ENCODE data around the gene BRIP1.

Gene BRIP1

DNA sequence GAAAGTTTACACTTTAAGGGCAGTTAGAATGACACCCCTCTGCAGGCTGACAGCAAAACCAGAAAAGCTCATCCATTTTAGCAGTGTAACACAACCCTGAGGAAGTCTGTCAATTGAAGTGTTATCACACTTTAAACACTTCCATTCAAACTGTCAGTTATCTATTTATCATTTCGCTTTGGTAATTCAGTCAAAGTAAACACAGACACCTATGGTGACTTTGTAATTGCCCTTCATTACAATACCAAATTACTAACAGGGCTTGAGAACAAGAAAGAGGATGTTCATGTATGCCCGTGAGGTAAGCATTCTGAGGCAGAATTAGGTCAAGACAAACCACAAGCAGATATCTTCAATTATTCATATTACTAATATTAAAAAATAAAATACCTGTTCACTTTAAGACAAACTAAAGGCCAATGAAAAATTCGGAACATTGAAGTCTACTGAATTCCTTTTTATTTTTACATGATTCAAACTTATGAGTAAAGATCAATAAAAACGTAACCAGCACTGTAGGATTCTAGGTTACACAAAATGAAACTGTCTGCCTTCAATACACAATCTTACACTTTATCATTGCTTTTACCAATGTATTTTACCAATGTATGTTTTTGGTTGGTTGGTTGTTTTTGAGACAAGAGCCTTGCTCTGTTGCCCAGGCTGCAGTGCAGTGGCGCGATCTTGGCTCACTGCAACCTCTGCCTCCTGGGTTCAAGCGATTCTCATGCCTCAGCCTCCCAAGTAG is 57.1 kb downstream of the BRIP1 start:
- peak overlapping the region; percentile 16 for H3K27ac Mint-ChIP-seq (ENCODE audit: low read depth)
- H3K9me3 Mint-ChIP-seq: no peaks in the 10 kb centered on the region
- no peaks in the 10 kb centered on the region for H3K27me3 Mint-ChIP-seq
- DNase-seq (ENCODE audit: low spot score in 2 of 2) (no peak), ATAC-seq (replicated peaks; ENCODE audit: extremely low read depth, poor library complexity, severe bottlenecking) (peak; percentile 89)
- H3K36me3 Mint-ChIP-seq (ENCODE audit: insufficient read depth): peaks cover 5% of the 10 kb centered on the region
- H3K4me1 Mint-ChIP-seq: peaks cover 7% of the 10 kb centered on the region
- peak overlapping the region; percentile 38 for H3K4me3 Mint-ChIP-seq

GRCh38 chr17:61805399-61805798 is 57.9 kb downstream of the BRIP1 start:
- no peaks in the 10 kb centered on the region for H3K27me3 Mint-ChIP-seq
- no peaks in the 10 kb centered on the region for H3K9me3 Mint-ChIP-seq
- peaks cover 5% of the 10 kb centered on the region for H3K36me3 Mint-ChIP-seq (ENCODE audit: insufficient read depth)
- no peak for DNase-seq (ENCODE audit: low spot score in 2 of 2)
- H3K4me1 Mint-ChIP-seq: peaks cover 7% of the 10 kb centered on the region
- no peak overlapping the region for H3K4me3 Mint-ChIP-seq
- H3K27ac Mint-ChIP-seq (ENCODE audit: low read depth): peak overlapping the region; percentile 16
- ATAC-seq (replicated peaks; ENCODE audit: extremely low read depth, poor library complexity, severe bottlenecking): no peak

DNA sequence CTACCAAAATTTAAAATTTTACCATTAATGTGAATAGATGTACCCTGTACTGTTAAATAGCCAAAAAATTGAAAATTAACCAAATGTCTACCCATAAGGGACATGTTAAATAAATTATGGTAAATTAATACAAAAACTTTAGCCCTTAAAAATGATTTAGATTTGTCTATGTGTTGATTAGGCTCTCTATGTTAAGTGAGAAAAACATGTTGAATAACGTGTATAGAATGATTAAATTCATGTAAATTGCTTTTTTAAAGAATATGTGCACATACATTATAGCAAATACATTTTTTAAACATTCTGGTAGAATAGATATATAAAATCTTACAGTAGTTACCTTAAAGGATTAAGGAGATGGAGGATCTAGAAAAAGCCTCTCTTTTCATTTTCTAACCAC is 59.5 kb downstream of the BRIP1 start:
- Mint-ChIP-seq H3K27ac (ENCODE audit: low read depth) (no peak overlapping the region), H3K4me1 (peaks cover 7% of the 10 kb centered on the region), H3K36me3 (ENCODE audit: insufficient read depth) (peaks cover 2% of the 10 kb centered on the region), H3K27me3 (no peaks in the 10 kb centered on the region), H3K4me3 (no peak overlapping the region), H3K9me3 (no peaks in the 10 kb centered on the region)
- DNase-seq (ENCODE audit: low spot score in 2 of 2) (no peak), ATAC-seq (replicated peaks; ENCODE audit: extremely low read depth, poor library complexity, severe bottlenecking) (no peak)

GRCh38 chr17:61803216-61803615 is 60.1 kb downstream of the BRIP1 start:
- H3K36me3 Mint-ChIP-seq (ENCODE audit: insufficient read depth): peaks cover 2% of the 10 kb centered on the region
- ATAC-seq (replicated peaks; ENCODE audit: extremely low read depth, poor library complexity, severe bottlenecking) (no peak), DNase-seq (ENCODE audit: low spot score in 2 of 2) (no peak)
- no peak overlapping the region for H3K4me3 Mint-ChIP-seq
- H3K27me3 Mint-ChIP-seq: no peaks in the 10 kb centered on the region
- no peaks in the 10 kb centered on the region for H3K9me3 Mint-ChIP-seq
- no peak overlapping the region for H3K27ac Mint-ChIP-seq (ENCODE audit: low read depth)
- peaks cover 7% of the 10 kb centered on the region for H3K4me1 Mint-ChIP-seq

- DNase-seq (ENCODE audit: low spot score in 2 of 2) (no peak), ATAC-seq (replicated peaks; ENCODE audit: extremely low read depth, poor library complexity, severe bottlenecking) (no peak)
- Mint-ChIP-seq H3K27me3 (no peaks in the 10 kb centered on the region), H3K9me3 (no peaks in the 10 kb centered on the region), H3K4me1 (no peaks in the 10 kb centered on the region), H3K36me3 (ENCODE audit: insufficient read depth) (peaks cover 2% of the 10 kb centered on the region), H3K27ac (ENCODE audit: low read depth) (no peak overlapping the region), H3K4me3 (no peak overlapping the region)
Measured at GRCh38 chr17:61799812-61800484, 63.4 kb downstream of the BRIP1 start.

GRCh38 chr17:61797283-61797682 is 66.0 kb downstream of the BRIP1 start:
- H3K27me3 Mint-ChIP-seq: no peaks in the 10 kb centered on the region
- H3K4me3 Mint-ChIP-seq: no peak overlapping the region
- no peak for ATAC-seq (replicated peaks; ENCODE audit: extremely low read depth, poor library complexity, severe bottlenecking)
- H3K27ac Mint-ChIP-seq (ENCODE audit: low read depth): no peak overlapping the region
- H3K4me1 Mint-ChIP-seq: no peaks in the 10 kb centered on the region
- no peak for DNase-seq (ENCODE audit: low spot score in 2 of 2)
- H3K9me3 Mint-ChIP-seq: no peaks in the 10 kb centered on the region
- H3K36me3 Mint-ChIP-seq (ENCODE audit: insufficient read depth): peaks cover 2% of the 10 kb centered on the region

- Mint-ChIP-seq H3K4me3 (no peak overlapping the region), H3K27ac (ENCODE audit: low read depth) (no peak overlapping the region), H3K9me3 (no peaks in the 10 kb centered on the region), H3K27me3 (no peaks in the 10 kb centered on the region), H3K36me3 (ENCODE audit: insufficient read depth) (no peaks in the 10 kb centered on the region), H3K4me1 (no peaks in the 10 kb centered on the region)
- no peak for ATAC-seq (replicated peaks; ENCODE audit: extremely low read depth, poor library complexity, severe bottlenecking)
- DNase-seq (ENCODE audit: low spot score in 2 of 2): no peak
Measured at GRCh38 chr17:61795546-61795945, 67.8 kb downstream of the BRIP1 start.

DNA sequence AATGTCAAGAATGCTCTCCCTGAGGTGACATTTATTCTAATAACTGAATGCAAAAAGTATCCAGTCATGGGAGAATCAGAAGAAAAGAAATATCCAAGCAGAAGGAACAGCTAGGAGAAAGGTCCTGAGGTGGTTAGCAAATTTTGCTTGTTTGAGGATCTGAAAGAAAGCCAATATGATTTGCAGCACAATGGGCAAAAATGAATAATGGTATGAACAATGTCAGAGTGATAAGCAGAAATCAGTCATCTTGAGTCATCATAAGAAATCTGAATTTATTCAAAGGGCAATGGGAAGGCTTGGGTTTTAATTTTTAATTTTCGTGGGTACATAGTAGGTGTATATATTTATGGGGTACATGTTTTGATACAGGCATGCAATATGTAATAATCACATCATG is 68.5 kb downstream of the BRIP1 start:
- H3K36me3 Mint-ChIP-seq (ENCODE audit: insufficient read depth): no peaks in the 10 kb centered on the region
- H3K9me3 Mint-ChIP-seq: no peaks in the 10 kb centered on the region
- no peak overlapping the region for H3K27ac Mint-ChIP-seq (ENCODE audit: low read depth)
- no peak overlapping the region for H3K4me3 Mint-ChIP-seq
- no peak for ATAC-seq (replicated peaks; ENCODE audit: extremely low read depth, poor library complexity, severe bottlenecking)
- H3K27me3 Mint-ChIP-seq: no peaks in the 10 kb centered on the region
- DNase-seq (ENCODE audit: low spot score in 2 of 2): no peak
- H3K4me1 Mint-ChIP-seq: no peaks in the 10 kb centered on the region

- no peaks in the 10 kb centered on the region for H3K9me3 Mint-ChIP-seq
- no peak overlapping the region for H3K27ac Mint-ChIP-seq (ENCODE audit: low read depth)
- ATAC-seq (replicated peaks; ENCODE audit: extremely low read depth, poor library complexity, severe bottlenecking) (no peak), DNase-seq (ENCODE audit: low spot score in 2 of 2) (no peak)
- no peaks in the 10 kb centered on the region for H3K36me3 Mint-ChIP-seq (ENCODE audit: insufficient read depth)
- H3K4me3 Mint-ChIP-seq: no peak overlapping the region
- no peaks in the 10 kb centered on the region for H3K27me3 Mint-ChIP-seq
- H3K4me1 Mint-ChIP-seq: no peaks in the 10 kb centered on the region
Measured at GRCh38 chr17:61794242-61794641, 69.1 kb downstream of the BRIP1 start.

GRCh38 chr17:61793565-61793964 is 69.8 kb downstream of the BRIP1 start:
- no peak for ATAC-seq (replicated peaks; ENCODE audit: extremely low read depth, poor library complexity, severe bottlenecking)
- no peak overlapping the region for H3K4me3 Mint-ChIP-seq

DNA sequence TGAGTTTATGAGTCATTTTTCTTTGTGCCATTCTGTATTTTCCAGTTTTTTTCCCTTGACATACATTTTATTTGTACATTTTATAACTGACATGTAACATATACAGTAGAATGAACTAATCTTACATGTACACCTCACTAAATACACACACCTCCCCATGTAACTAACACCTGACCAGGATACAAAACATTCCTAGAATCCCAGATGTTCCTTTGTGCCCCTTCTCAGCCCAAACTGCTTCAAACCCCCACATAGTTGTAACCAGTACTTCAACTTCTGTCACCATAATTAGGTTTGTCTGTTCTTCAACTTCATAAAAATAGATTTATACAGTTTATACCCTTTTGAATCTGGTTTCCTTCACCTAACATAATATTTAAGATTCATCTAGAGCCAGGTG is 73.5 kb downstream of the BRIP1 start:
- Mint-ChIP-seq H3K36me3 (ENCODE audit: insufficient read depth) (peaks cover 2% of the 10 kb centered on the region), H3K9me3 (no peaks in the 10 kb centered on the region), H3K27ac (ENCODE audit: low read depth) (no peak overlapping the region), H3K4me3 (no peak overlapping the region), H3K27me3 (no peaks in the 10 kb centered on the region), H3K4me1 (no peaks in the 10 kb centered on the region)
- ATAC-seq (replicated peaks; ENCODE audit: extremely low read depth, poor library complexity, severe bottlenecking): no peak
- no peak for DNase-seq (ENCODE audit: low spot score in 2 of 2)

More at GRCh38 chr17:61793565-61793964, 69.8 kb downstream of the BRIP1 start:
- Mint-ChIP-seq H3K27ac (ENCODE audit: low read depth) (no peak overlapping the region), H3K27me3 (no peaks in the 10 kb centered on the region), H3K4me1 (no peaks in the 10 kb centered on the region), H3K9me3 (no peaks in the 10 kb centered on the region), H3K36me3 (ENCODE audit: insufficient read depth) (no peaks in the 10 kb centered on the region)
- no peak for DNase-seq (ENCODE audit: low spot score in 2 of 2)

DNA sequence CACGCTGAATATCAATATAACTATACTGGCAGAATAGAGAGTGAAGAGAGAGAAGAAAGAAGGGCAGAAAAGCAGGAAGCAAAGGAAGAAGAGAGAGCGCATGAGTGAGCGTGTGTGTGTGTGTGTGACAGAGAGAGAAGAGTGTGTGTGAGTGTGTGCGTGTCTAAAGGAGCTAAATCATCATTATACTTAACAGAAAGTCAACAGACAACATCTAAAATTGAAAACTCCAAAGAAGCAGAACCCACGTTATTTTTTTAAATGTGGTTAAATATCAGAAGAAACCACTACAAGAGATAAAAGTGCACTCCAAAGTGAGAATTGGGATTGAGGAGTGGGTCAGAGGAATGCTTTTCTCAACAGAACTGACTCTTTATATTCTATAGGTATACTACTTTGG is 77.2 kb downstream of the BRIP1 start:
- Mint-ChIP-seq H3K27ac (ENCODE audit: low read depth) (no peak overlapping the region), H3K9me3 (no peaks in the 10 kb centered on the region), H3K4me1 (no peaks in the 10 kb centered on the region), H3K27me3 (no peaks in the 10 kb centered on the region), H3K4me3 (no peak overlapping the region), H3K36me3 (ENCODE audit: insufficient read depth) (peaks cover 2% of the 10 kb centered on the region)
- no peak for ATAC-seq (replicated peaks; ENCODE audit: extremely low read depth, poor library complexity, severe bottlenecking)
- DNase-seq (ENCODE audit: low spot score in 2 of 2): no peak

- DNase-seq (ENCODE audit: low spot score in 2 of 2): no peak
- Mint-ChIP-seq H3K9me3 (no peaks in the 10 kb centered on the region), H3K36me3 (ENCODE audit: insufficient read depth) (peaks cover 5% of the 10 kb centered on the region), H3K4me3 (no peak overlapping the region), H3K4me1 (no peaks in the 10 kb centered on the region), H3K27ac (ENCODE audit: low read depth) (no peak overlapping the region), H3K27me3 (no peaks in the 10 kb centered on the region)
- no peak for ATAC-seq (replicated peaks; ENCODE audit: extremely low read depth, poor library complexity, severe bottlenecking)
Measured at GRCh38 chr17:61784510-61784909, 78.8 kb downstream of the BRIP1 start.

Measured in central memory CD8-positive, alpha-beta T cell (primary cell).